HUES48 (cell line): ENCODE measurements around the gene GPR153.
"Not testable (repeated sequence)": the region's sequence is repeated elsewhere in the genome, so short reads cannot be mapped to it uniquely, and the experiment has no call there.

Experiments
- H3K27ac ChIP-seq: one replicate; pipeline ENCODE4 v1.7.0; 2013; ENCODE audit warnings: low read depth, low read length, inconsistent platforms
- H3K27me3 ChIP-seq: 2 replicates; pipeline ENCODE4 v1.6.1; 2013; ENCODE audit warnings: mild to moderate bottlenecking, low read length; ENCODE audit not compliant: control insufficient read depth, insufficient read depth
- H3K36me3 ChIP-seq: 2 replicates; pipeline ENCODE4 v1.6.1; 2013; ENCODE audit warnings: low read length; ENCODE audit not compliant: control insufficient read depth, insufficient read depth
- H3K4me1 ChIP-seq: 2 replicates; pipeline ENCODE4 v1.6.1; 2013; ENCODE audit warnings: mild to moderate bottlenecking, low read length; ENCODE audit not compliant: control insufficient read depth, insufficient read depth
- H3K4me3 ChIP-seq: 2 replicates; pipeline ENCODE4 v1.5.1; 2013; ENCODE audit warnings: mild to moderate bottlenecking, low read depth, low read length
- H3K9ac ChIP-seq: 2 replicates; pipeline ENCODE4 v1.6.1; 2013; ENCODE audit warnings: mild to moderate bottlenecking, low read depth, low read length, moderate library complexity
- H3K9me3 ChIP-seq: 2 replicates; pipeline ENCODE4 v1.6.1; 2013; ENCODE audit warnings: low read length; ENCODE audit not compliant: control insufficient read depth, insufficient read depth

Gene GPR153

GRCh38 chr1:6222636-6223035 is 38.3 kb downstream of the GPR153 start:
- no peaks in the 10 kb centered on the region for H3K4me1 ChIP-seq
- no peak overlapping the region for H3K9ac ChIP-seq
- H3K9me3 ChIP-seq = no peaks in the 10 kb centered on the region
- H3K36me3 ChIP-seq = peaks cover 66% of the 10 kb centered on the region
- H3K4me3 ChIP-seq = no peak overlapping the region
- H3K27me3 ChIP-seq = no peaks in the 10 kb centered on the region
- no peak overlapping the region for H3K27ac ChIP-seq

- H3K9me3 ChIP-seq = no peaks in the 10 kb centered on the region
- no peaks in the 10 kb centered on the region for H3K4me1 ChIP-seq
- no peak overlapping the region for H3K9ac ChIP-seq
- no peak overlapping the region for H3K27ac ChIP-seq
- H3K27me3 ChIP-seq = no peaks in the 10 kb centered on the region
- no peak overlapping the region for H3K4me3 ChIP-seq
- peaks cover 55% of the 10 kb centered on the region for H3K36me3 ChIP-seq
These were observed 39.6 kb downstream of the GPR153 start for GRCh38 chr1:6221210-6221784.

GRCh38 chr1:6220236-6220635 is 40.7 kb downstream of the GPR153 start:
- Histone ChIP-seq H3K4me3 (no peak overlapping the region), H3K9me3 (no peaks in the 10 kb centered on the region), H3K4me1 (no peaks in the 10 kb centered on the region), H3K27ac (no peak overlapping the region), H3K9ac (no peak overlapping the region), H3K36me3 (peaks cover 45% of the 10 kb centered on the region), H3K27me3 (no peaks in the 10 kb centered on the region)

- not testable (repeated sequence) for H3K4me1 ChIP-seq, H3K27ac ChIP-seq, H3K9ac ChIP-seq, H3K4me3 ChIP-seq, H3K27me3 ChIP-seq, H3K9me3 ChIP-seq
- peaks cover 39% of the 10 kb centered on the region for H3K36me3 ChIP-seq
These were observed 41.3 kb downstream of the GPR153 start for GRCh38 chr1:6219641-6220040.

- H3K9me3 ChIP-seq = no peaks in the 10 kb centered on the region
- H3K4me1 ChIP-seq = no peaks in the 10 kb centered on the region
- no peak overlapping the region for H3K27ac ChIP-seq
- H3K9ac ChIP-seq = no peak overlapping the region
- no peaks in the 10 kb centered on the region for H3K27me3 ChIP-seq
- H3K36me3 ChIP-seq = peaks cover 28% of the 10 kb centered on the region
- H3K4me3 ChIP-seq = no peak overlapping the region
These were observed 42.3 kb downstream of the GPR153 start for GRCh38 chr1:6218375-6219164.

GRCh38 chr1:6212193-6212959 is 48.5 kb downstream of the GPR153 start:
- H3K27ac ChIP-seq = no peak overlapping the region
- no peak overlapping the region for H3K9ac ChIP-seq
- H3K27me3 ChIP-seq = peaks cover 23% of the 10 kb centered on the region
- no peaks in the 10 kb centered on the region for H3K36me3 ChIP-seq
- H3K9me3 ChIP-seq = no peaks in the 10 kb centered on the region
- H3K4me1 ChIP-seq = peaks cover 6% of the 10 kb centered on the region
- H3K4me3 ChIP-seq = no peak overlapping the region

GRCh38 chr1:6211731-6212130 is 49.2 kb downstream of the GPR153 start:
- H3K36me3 ChIP-seq = no peaks in the 10 kb centered on the region
- no peak overlapping the region for H3K27ac ChIP-seq
- H3K4me1 ChIP-seq = peaks cover 9% of the 10 kb centered on the region
- no peak overlapping the region for H3K9ac ChIP-seq
- peaks cover 30% of the 10 kb centered on the region for H3K27me3 ChIP-seq
- H3K4me3 ChIP-seq = no peak overlapping the region
- H3K9me3 ChIP-seq = no peaks in the 10 kb centered on the region

GRCh38 chr1:6210591-6211355 is 50.1 kb downstream of the GPR153 start:
- H3K36me3 ChIP-seq = no peaks in the 10 kb centered on the region
- H3K9ac ChIP-seq = no peak overlapping the region
- peaks cover 39% of the 10 kb centered on the region for H3K27me3 ChIP-seq
- H3K4me1 ChIP-seq = peaks cover 9% of the 10 kb centered on the region
- H3K9me3 ChIP-seq = no peaks in the 10 kb centered on the region
- H3K4me3 ChIP-seq = no peak overlapping the region
- no peak overlapping the region for H3K27ac ChIP-seq

GRCh38 chr1:6209661-6210580 is 51.0 kb downstream of the GPR153 start:
- Histone ChIP-seq H3K9me3 (no peaks in the 10 kb centered on the region), H3K27me3 (peaks cover 42% of the 10 kb centered on the region), H3K9ac (no peak overlapping the region), H3K4me3 (peak overlapping the region; percentile 61), H3K27ac (no peak overlapping the region), H3K36me3 (no peaks in the 10 kb centered on the region), H3K4me1 (peaks cover 11% of the 10 kb centered on the region)
